ENCODE data around the gene TSHB. TPM values are rescaled to one million over a fixed set of nuclear protein-coding genes. Genes with fewer than 3 reads are reported as not detected.
"Not testable (repeated sequence)": the region's sequence is repeated elsewhere in the genome, so short reads cannot be mapped to it uniquely, and the experiment has no call there.

The TSHB gene
- total RNA-seq: not detected in 2 replicates

- H3K27me3 Mint-ChIP-seq (ENCODE audit: low read depth): peaks cover 15% of the 10 kb centered on the region
- H3K4me1 Mint-ChIP-seq (ENCODE audit: low read depth): no peaks in the 10 kb centered on the region
- no peak within 1 kb of the TSS for H3K4me3 Mint-ChIP-seq (ENCODE audit: low read depth)
- H3K36me3 Mint-ChIP-seq (ENCODE audit: low read depth): no peaks in the 10 kb centered on the region
- H3K27ac Mint-ChIP-seq: no peak within 1 kb of the TSS
- intact Hi-C loops (cut with micrococcal nuclease): no loop called here
- no peaks in the 10 kb centered on the region for H3K9me3 Mint-ChIP-seq
- DNase-seq (ENCODE audit: low spot score): no peak
Observed at GRCh38 chr1:115029526-115029925, at the start of gene TSHB. TSHB (plus strand) TSS chr1:115029826; CDS start chr1:115033363, 3,537 bp downstream.

- H3K36me3 Mint-ChIP-seq (ENCODE audit: low read depth): no peaks in the 10 kb centered on the region
- no peak overlapping the region for H3K27ac Mint-ChIP-seq
- DNase-seq (ENCODE audit: low spot score): no peak
- H3K4me1 Mint-ChIP-seq (ENCODE audit: low read depth): no peaks in the 10 kb centered on the region
- no peak overlapping the region for H3K4me3 Mint-ChIP-seq (ENCODE audit: low read depth)
- intact Hi-C loops (cut with micrococcal nuclease): no loop called here
- peaks cover 23% of the 10 kb centered on the region for H3K27me3 Mint-ChIP-seq (ENCODE audit: low read depth)
- H3K9me3 Mint-ChIP-seq: peaks cover 18% of the 10 kb centered on the region
Observed at GRCh38 chr1:114982251-114982650, 47.4 kb upstream of the TSHB start.

GRCh38 chr1:114986286-114986685, 43.3 kb upstream of the TSHB start:
- H3K36me3 Mint-ChIP-seq (ENCODE audit: low read depth): no peaks in the 10 kb centered on the region
- H3K27me3 Mint-ChIP-seq (ENCODE audit: low read depth): peaks cover 6% of the 10 kb centered on the region
- DNase-seq (ENCODE audit: low spot score): no peak
- no peaks in the 10 kb centered on the region for H3K4me1 Mint-ChIP-seq (ENCODE audit: low read depth)
- intact Hi-C loops (cut with micrococcal nuclease): no loop called here
- H3K9me3 Mint-ChIP-seq: peaks cover 34% of the 10 kb centered on the region
- H3K4me3 Mint-ChIP-seq (ENCODE audit: low read depth): no peak overlapping the region
- no peak overlapping the region for H3K27ac Mint-ChIP-seq

DNA sequence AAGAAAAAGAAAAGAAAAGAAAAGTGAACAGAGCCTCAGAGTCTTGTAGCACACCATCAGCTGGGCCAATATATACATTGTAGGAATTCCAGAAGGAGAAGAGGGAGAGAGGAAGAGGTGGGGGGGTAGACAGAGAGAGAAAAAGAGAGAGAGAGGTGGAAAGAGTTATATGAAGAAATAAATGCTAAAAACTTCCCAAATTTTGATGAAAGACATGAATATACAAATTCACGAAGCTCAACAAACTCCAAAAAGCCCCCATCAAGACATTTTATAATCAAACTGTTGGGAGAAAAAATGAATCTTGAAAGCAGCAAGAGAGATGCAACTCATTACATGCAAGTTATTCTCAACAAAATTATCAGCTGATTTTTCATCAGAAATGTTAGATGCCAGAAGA, 41.5 kb upstream of the TSHB start:
- Mint-ChIP-seq H3K27me3 (ENCODE audit: low read depth) (no peaks in the 10 kb centered on the region), H3K9me3 (peaks cover 21% of the 10 kb centered on the region), H3K36me3 (ENCODE audit: low read depth) (no peaks in the 10 kb centered on the region), H3K4me3 (ENCODE audit: low read depth) (no peak overlapping the region), H3K27ac (no peak overlapping the region), H3K4me1 (ENCODE audit: low read depth) (no peaks in the 10 kb centered on the region)
- intact Hi-C loops (cut with micrococcal nuclease): no loop called here
- no peak for DNase-seq (ENCODE audit: low spot score)

GRCh38 chr1:114997510-114998289, 31.9 kb upstream of the TSHB start:
- Mint-ChIP-seq H3K4me3 (ENCODE audit: low read depth) (no peak overlapping the region), H3K9me3 (no peaks in the 10 kb centered on the region), H3K27ac (no peak overlapping the region), H3K27me3 (ENCODE audit: low read depth) (peaks cover 5% of the 10 kb centered on the region), H3K36me3 (ENCODE audit: low read depth) (no peaks in the 10 kb centered on the region), H3K4me1 (ENCODE audit: low read depth) (no peaks in the 10 kb centered on the region)
- DNase-seq (ENCODE audit: low spot score): no peak
- intact Hi-C loops (cut with micrococcal nuclease): no loop called here

DNA sequence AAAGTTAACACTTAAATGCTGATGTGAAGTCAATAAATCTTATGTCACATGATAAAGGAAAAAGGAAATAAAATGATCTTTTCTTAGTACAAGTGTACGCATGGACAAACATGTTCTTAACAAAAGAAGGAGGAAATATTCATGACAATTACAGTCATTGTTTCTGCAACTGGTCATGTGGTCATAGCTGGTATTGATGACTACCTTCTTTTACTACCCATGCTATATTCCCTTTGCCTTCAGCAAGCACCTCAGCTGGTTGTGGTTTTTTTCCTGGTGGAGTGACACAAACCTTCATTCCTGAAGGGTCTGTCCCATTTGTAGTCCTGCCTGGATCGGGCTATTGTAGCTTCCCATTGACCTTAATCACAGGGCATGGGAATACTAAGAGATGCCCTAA, 23.4 kb upstream of the TSHB start:
- Mint-ChIP-seq H3K36me3 (ENCODE audit: low read depth) (no peaks in the 10 kb centered on the region), H3K9me3 (no peaks in the 10 kb centered on the region), H3K4me3 (ENCODE audit: low read depth) (no peak overlapping the region), H3K27me3 (ENCODE audit: low read depth) (peaks cover 2% of the 10 kb centered on the region), H3K27ac (no peak overlapping the region), H3K4me1 (ENCODE audit: low read depth) (no peaks in the 10 kb centered on the region)
- intact Hi-C loops (cut with micrococcal nuclease): no loop called here
- DNase-seq (ENCODE audit: low spot score): no peak

GRCh38 chr1:115012006-115012405, 17.6 kb upstream of the TSHB start:
- no peak overlapping the region for H3K27ac Mint-ChIP-seq
- H3K27me3 Mint-ChIP-seq (ENCODE audit: low read depth): peaks cover under 1% of the 10 kb centered on the region
- H3K4me3 Mint-ChIP-seq (ENCODE audit: low read depth): no peak overlapping the region
- H3K9me3 Mint-ChIP-seq: no peaks in the 10 kb centered on the region
- no peaks in the 10 kb centered on the region for H3K36me3 Mint-ChIP-seq (ENCODE audit: low read depth)
- H3K4me1 Mint-ChIP-seq (ENCODE audit: low read depth): no peaks in the 10 kb centered on the region
- intact Hi-C loops (cut with micrococcal nuclease): no loop called here
- DNase-seq (ENCODE audit: low spot score): no peak

DNA sequence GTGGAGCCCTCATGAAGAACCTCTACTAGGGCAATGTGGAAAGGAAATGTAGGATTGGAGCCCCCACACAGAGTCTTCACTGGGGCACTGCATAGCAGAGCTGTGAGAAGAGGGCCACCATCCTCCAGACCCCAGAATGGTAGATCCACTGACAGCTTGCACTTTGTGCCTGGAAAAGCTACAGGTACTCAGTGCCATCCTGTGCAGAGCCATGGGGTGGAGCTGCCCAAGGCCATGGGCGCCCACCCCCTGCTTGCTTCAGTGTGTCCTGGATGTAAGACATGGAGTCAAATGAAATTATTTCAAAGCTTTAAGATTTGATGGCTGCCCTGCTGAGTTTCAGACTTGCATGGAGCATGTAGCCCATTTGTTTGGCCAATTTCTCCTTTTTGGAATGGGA, 17.2 kb upstream of the TSHB start:
- Mint-ChIP-seq H3K4me3 (ENCODE audit: low read depth) (no peak overlapping the region), H3K36me3 (ENCODE audit: low read depth) (no peaks in the 10 kb centered on the region), H3K4me1 (ENCODE audit: low read depth) (no peaks in the 10 kb centered on the region), H3K9me3 (no peaks in the 10 kb centered on the region), H3K27me3 (ENCODE audit: low read depth) (peaks cover 2% of the 10 kb centered on the region), H3K27ac (no peak overlapping the region)
- intact Hi-C loops (cut with micrococcal nuclease): no loop called here
- no peak for DNase-seq (ENCODE audit: low spot score)

DNA sequence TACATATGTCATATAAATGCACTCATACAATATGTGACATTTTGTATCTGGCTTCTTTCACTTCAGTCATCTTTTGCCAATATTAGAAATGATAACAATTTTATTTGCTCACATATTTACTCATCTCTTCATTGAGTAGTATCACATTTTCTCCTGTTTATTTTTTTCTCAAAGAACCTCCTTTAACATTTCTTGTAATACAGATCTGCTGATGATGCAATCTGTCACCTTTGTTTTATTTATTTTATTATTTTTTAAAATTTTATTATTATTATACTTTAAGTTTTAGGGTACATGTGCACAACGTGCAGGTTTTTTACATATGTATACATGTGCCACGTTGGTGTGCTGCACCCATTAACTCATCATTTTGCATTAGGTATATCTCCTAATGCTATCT, 15.8 kb upstream of the TSHB start:
- H3K9me3 Mint-ChIP-seq: no peaks in the 10 kb centered on the region
- H3K4me3 Mint-ChIP-seq (ENCODE audit: low read depth): no peak overlapping the region
- H3K27ac Mint-ChIP-seq: no peak overlapping the region
- H3K27me3 Mint-ChIP-seq (ENCODE audit: low read depth): peaks cover 2% of the 10 kb centered on the region
- DNase-seq (ENCODE audit: low spot score): no peak
- no peaks in the 10 kb centered on the region for H3K36me3 Mint-ChIP-seq (ENCODE audit: low read depth)
- intact Hi-C loops (cut with micrococcal nuclease): no loop called here
- no peaks in the 10 kb centered on the region for H3K4me1 Mint-ChIP-seq (ENCODE audit: low read depth)

- intact Hi-C loops (cut with micrococcal nuclease); H3K36me3 Mint-ChIP-seq (ENCODE audit: low read depth): not testable (repeated sequence)
- H3K27me3 Mint-ChIP-seq (ENCODE audit: low read depth): peaks cover 11% of the 10 kb centered on the region
Observed at GRCh38 chr1:115019549-115019948, 10.1 kb upstream of the TSHB start.

DNA sequence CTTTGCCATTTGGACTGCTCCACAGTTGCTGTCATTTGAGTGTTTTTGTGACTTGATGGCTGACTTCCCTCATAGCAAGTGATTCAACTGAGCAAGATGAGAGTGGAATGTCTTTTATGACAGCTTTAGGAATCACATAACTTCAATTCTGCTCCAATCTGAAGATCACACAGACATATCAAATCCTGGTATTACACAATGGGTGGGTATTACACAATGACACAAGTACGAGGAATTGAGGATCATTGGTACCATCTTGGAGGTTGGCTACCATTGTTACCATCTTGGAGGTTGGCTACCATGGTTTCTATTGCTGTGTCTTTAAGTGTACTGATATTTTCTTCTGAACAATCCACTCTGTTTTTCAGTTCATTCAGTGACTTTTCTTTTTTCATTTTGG, 8.5 kb upstream of the TSHB start:
- Mint-ChIP-seq H3K4me3 (ENCODE audit: low read depth) (no peak overlapping the region), H3K9me3 (no peaks in the 10 kb centered on the region), H3K27ac (no peak overlapping the region), H3K27me3 (ENCODE audit: low read depth) (peaks cover 11% of the 10 kb centered on the region), H3K4me1 (ENCODE audit: low read depth) (no peaks in the 10 kb centered on the region), H3K36me3 (ENCODE audit: low read depth) (no peaks in the 10 kb centered on the region)
- intact Hi-C loops (cut with micrococcal nuclease): no loop called here
- DNase-seq (ENCODE audit: low spot score): no peak

More at GRCh38 chr1:115019549-115019948, 10.1 kb upstream of the TSHB start:
- not testable (repeated sequence) for H3K4me1 Mint-ChIP-seq (ENCODE audit: low read depth); H3K27ac Mint-ChIP-seq; H3K4me3 Mint-ChIP-seq (ENCODE audit: low read depth); H3K9me3 Mint-ChIP-seq; DNase-seq (ENCODE audit: low spot score)

DNA sequence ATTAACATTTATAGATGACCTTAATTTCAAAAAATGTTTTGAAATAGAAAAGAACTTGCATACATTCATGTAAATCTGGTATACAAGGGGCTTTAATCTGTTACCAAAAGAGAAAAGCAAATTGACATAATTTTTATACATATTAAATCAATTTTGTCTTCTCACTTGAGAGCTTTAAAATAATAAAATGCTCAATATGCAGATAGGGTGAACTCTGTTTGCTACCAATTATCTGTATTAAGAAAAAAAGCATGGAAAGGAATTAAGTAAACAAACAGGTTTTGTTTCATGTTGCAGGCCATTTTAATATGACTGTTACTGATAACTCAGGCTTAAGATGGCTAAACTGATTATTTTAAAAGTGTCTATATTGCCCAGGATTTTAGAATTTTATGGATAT, 6.0 kb upstream of the TSHB start:
- Mint-ChIP-seq H3K9me3 (no peaks in the 10 kb centered on the region), H3K4me1 (ENCODE audit: low read depth) (no peaks in the 10 kb centered on the region), H3K27ac (no peak overlapping the region), H3K27me3 (ENCODE audit: low read depth) (peaks cover 11% of the 10 kb centered on the region), H3K4me3 (ENCODE audit: low read depth) (no peak overlapping the region), H3K36me3 (ENCODE audit: low read depth) (no peaks in the 10 kb centered on the region)
- no peak for DNase-seq (ENCODE audit: low spot score)
- intact Hi-C loops (cut with micrococcal nuclease): no loop called here

GRCh38 chr1:115031595-115031994, 2.0 kb downstream of the TSHB start:
- H3K27me3 Mint-ChIP-seq (ENCODE audit: low read depth): peaks cover 15% of the 10 kb centered on the region
- no peak overlapping the region for H3K27ac Mint-ChIP-seq
- no peaks in the 10 kb centered on the region for H3K4me1 Mint-ChIP-seq (ENCODE audit: low read depth)
- intact Hi-C loops (cut with micrococcal nuclease): no loop called here
- H3K4me3 Mint-ChIP-seq (ENCODE audit: low read depth): no peak overlapping the region
- DNase-seq (ENCODE audit: low spot score): no peak
- H3K9me3 Mint-ChIP-seq: no peaks in the 10 kb centered on the region
- no peaks in the 10 kb centered on the region for H3K36me3 Mint-ChIP-seq (ENCODE audit: low read depth)

DNA sequence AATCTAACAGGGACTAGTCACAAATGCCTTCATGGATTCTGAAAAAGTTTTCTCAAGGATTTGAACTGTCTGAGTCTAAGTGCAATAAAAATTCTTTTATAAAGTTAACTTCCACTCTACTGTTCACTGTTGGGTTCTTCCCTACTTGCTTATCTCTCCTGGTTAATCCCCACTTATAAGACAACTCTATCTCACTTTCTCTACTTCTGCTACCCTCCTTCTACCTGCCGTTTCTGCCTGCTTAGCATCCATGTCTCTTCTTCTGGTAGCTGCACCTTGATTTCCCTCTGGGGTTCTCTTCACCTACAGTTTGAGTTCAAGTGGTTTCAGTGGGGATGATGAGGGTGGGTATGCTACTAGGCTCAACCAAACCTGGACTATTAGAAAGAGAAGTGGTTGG, 6.0 kb downstream of the TSHB start:
- Mint-ChIP-seq H3K9me3 (no peaks in the 10 kb centered on the region), H3K4me3 (ENCODE audit: low read depth) (no peak overlapping the region), H3K36me3 (ENCODE audit: low read depth) (no peaks in the 10 kb centered on the region), H3K27me3 (ENCODE audit: low read depth) (peaks cover 5% of the 10 kb centered on the region), H3K4me1 (ENCODE audit: low read depth) (no peaks in the 10 kb centered on the region), H3K27ac (no peak overlapping the region)
- DNase-seq (ENCODE audit: low spot score): no peak
- intact Hi-C loops (cut with micrococcal nuclease): no loop called here
